HL-60/S4 treated with phorbol 12-myristate 13-acetate at 8.2 ng/mL for 4 days and 3 days (cell line): ENCODE results near the gene KCNAB1.

Experiments
- in situ Hi-C: fragments of 300-500 bp; cut with MboI; formaldehyde crosslinking; loops from 2 replicates; pipeline ENCODE4 v1.15.0; 2022; ENCODE audit warnings: low sequenced_read_pairs

The KCNAB1 gene

DNA sequence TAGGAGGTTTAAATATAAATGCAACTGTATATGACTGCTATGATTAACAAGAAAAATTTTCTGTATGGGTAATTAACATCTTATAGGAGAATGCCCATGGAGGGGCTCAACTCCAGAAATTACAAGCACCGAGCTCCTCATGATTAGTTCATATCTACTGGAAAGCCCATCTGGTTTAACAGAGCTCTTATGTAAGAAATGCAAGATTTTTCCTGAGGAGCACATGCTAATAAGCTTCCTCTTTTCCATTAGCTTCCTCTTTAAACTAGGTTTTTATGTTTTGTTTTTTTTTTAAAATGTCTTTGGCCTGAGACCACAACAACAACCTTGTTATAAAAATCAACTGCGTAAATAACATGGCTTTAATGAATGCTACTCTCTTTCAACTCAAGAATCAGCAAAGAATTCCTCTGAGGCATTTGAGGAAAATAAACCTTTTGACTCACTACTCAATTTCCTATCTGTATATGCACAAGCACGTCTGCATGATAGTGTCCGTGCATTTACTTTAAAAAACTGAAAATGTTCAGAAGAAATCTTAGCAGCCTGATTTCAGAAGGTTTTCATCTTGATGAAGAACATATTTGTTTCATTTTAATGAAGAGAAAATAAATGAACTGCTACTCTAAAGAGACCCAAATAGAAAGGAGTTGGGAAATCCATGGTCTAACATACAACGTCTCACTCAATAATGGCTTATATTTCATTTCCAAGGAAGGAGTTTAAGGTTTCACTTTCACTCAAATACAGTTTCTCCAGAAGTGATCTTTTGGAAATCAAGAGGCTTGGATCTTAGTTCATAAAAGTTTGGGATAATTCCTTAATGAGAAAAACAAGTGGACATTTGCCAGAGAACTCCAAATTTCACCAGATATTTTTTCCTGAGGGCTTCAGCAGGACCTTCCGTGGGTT is 180.8 kb downstream of the KCNAB1 start:
- in situ Hi-C loops, result no loop called here

GRCh38 chr3:156303001-156303707 is 182.8 kb downstream of the KCNAB1 start:
- in situ Hi-C loops, result no loop called here

DNA sequence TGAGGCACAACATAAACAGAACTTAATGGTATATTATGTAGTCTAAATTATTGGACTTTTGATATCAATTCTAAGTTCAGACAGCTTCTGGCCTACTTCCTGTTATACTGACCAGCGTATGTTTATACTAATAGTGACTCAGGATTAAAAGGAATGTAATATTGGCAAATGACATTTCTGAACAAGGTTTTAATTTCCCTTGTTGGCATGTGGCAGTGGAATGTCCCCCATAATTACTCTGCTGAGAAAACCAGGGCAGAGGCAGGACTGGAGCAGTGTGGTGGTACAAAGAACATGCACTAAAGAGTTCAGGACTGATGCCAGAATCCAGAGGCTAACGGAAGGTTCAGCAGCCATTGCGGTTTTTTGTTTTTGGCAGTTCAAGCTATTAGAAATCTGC is 184.0 kb downstream of the KCNAB1 start:
- in situ Hi-C loops, result no loop called here

DNA sequence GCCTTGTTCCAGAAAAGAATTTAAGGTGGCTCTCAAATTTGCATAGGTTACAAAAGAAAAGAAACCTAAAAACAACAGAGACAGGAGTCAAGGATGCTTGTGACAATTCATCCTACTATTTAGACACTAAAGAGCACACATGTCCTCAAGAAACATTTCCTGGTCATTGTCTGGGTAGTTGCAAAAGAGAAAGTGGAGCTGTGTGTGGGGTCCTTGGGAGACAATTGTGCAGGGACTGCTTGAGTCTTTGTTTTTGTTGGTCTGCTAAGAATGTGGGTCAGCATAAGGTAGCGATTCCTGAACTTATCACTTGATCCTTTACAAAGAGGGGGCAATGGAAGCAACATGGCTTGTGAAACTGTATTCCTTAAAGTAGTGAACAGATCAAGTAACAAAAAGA is 185.3 kb downstream of the KCNAB1 start:
- in situ Hi-C loops, result no loop called here

DNA sequence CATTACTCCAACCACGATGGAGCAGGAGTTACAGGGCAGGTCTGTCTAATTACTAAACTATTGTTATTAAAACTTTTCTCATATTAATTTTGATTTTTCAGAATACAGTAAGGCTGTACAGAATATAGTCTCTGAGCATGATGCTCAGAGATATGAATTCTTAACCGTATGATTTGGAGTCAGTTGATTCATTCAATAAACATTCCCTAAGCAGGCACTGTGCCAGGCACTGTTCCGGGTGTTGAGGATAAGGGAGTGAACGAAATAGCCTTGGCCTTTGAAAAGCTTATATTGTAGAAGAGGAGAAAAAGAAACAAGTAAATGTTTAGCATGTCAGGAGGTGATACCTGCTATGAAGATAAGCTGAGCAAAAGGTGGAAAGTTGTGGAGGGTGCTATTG is 187.3 kb downstream of the KCNAB1 start:
- in situ Hi-C loops, result no loop called here

DNA sequence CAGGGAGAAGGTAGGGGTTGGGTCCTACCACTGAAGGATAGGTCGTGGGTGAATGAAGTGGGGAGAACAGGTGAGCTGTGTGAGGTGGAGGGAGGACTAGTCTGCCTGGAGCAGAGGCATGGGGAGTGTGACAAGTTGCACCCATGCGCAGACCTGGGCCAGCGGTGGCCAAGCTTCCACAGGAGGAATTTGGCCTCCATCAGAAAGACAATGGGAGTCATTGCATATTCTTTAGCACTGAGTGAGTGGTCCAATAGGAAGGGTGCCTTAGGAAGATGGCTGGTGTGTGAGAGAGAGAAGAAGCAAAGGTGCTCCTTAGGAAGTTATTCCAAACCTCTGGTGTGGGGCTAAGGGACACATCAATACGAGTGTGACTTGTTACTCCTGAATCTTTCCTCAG is 191.1 kb downstream of the KCNAB1 start:
- in situ Hi-C loops, result no loop called here

- in situ Hi-C loops, result no loop called here
These were observed 191.6 kb downstream of the KCNAB1 start for GRCh38 chr3:156311930-156312329.

DNA sequence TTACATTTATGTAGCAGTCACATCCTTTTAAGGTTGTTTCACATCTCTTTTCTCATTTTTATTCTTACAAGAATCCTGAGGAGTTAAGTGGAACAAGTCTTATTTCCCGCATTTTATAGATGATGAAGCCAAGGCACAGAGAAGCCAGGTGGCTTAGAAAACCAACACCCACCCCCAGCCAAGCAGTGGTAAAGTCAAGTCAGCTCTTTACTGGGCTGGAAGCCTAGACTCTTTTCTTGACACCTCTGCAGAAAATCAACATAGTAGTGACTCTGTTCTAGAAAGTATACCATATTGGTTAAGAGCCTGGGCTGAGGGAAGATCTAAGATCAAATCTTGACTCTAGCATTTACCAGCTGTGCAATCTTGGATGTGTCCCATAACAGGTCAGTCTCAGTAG is 195.7 kb downstream of the KCNAB1 start:
- in situ Hi-C loops, result no loop called here

DNA sequence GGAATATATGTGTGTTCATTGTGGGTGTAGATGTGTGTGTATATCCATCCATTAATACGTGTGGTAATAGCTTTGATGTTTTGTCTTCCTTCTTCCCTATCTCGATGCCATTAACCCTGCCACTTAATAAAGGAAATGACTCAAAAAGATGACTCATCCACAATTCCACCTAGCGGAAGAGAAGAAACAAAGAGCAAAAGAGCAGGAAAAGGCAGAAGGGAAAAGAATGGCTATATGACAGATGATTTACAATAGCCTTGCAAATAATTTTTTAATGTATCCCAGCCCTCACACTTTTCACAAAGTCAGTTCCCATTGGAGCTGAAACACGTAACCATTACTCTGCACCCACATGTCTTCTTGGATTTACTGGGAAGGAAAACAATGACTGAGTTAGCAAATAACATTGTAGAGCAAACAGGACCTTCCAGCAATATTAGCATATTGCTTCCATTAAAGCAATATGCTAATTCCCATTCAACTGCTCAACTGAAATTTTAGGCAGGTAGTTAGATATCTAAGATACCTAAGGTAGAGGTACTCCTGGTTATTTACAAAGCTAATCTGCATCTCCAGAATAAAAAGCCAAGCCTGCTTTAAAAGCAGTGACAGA is 197.2 kb downstream of the KCNAB1 start:
- in situ Hi-C loops, result no loop called here

GRCh38 chr3:156321945-156322344 is 201.6 kb downstream of the KCNAB1 start:
- in situ Hi-C loops, result no loop called here

GRCh38 chr3:156323466-156323865 is 203.1 kb downstream of the KCNAB1 start:
- in situ Hi-C loops, result no loop called here

DNA sequence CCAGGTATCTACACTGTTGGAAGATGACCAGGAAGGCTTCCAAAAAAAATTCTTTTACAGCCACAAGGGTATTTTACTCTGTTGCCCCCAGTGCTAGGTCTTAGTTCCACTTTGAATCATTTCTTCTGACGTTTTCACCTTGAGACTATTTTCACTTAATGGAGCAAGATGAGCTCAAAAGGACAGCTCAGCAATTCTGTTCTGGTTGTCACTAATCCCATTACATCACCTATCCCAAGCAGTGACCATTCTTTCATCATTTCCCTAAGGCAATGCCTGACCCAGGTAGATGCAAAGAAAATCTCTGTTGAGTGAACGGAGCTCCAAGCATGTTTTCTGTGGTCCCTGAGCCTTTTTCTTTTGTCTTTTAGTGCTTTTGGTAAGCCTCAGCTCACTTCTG is 210.0 kb downstream of the KCNAB1 start:
- in situ Hi-C loops, result no loop called here

- in situ Hi-C loops, result no loop called here
These were observed 211.9 kb downstream of the KCNAB1 start for GRCh38 chr3:156332304-156332703.

DNA sequence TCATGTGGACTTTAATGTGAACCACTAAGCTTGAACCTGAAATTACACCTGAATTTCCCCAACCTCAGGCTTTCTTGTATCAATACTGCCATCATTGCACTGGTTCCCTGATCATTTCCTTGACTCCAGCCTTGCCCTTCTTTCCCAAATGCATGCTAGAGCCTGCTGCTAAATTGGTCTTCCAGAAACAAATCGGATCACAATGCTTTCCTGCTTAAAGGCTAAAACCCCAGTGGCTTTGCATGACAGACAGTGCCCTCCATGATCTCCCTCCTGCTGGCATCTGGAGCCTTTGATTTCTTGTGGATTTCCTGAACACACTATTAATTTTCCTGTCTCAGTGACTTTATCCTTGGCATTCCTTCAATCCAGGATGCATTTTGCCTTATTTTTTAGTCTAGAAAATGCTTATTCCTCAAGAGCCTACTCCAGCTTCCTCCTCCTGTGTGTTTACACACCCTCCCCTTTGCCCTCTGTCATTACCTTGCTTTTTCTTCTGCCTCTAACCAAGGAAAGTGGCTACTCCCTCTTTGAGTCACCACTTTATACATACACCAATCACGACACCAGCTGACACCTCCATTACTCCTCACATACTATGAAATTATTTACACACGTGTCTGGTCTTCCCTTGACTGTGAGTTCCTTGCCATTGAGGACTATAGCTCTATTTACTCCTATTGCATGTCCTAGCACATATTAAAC is 214.6 kb downstream of the KCNAB1 start:
- in situ Hi-C loops, result no loop called here

GRCh38 chr3:156339491-156339890 is 219.1 kb downstream of the KCNAB1 start:
- in situ Hi-C loops, result no loop called here

GRCh38 chr3:156341332-156341731 is 221.0 kb downstream of the KCNAB1 start:
- in situ Hi-C loops, result no loop called here

GRCh38 chr3:156341831-156342416 is 221.5 kb downstream of the KCNAB1 start:
- in situ Hi-C loops, result no loop called here

DNA sequence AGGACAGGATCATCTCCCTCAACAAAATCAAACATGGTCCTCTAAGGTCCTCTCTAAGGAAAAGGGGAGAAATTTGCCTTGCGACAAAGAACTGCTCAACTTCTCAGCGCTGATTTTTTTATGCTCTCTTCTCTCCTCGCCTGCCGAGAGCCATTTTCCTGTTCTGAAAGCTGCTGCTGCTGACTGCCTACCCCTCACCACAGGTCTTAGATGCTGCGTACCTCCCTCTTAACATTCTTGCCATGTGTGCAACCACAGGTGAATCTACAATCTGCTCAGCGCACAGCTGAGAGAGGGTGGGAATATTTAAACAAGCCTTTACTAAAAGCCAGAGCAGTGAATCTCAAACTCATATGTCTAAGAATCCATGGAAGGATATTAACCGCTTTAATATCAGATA is 223.8 kb downstream of the KCNAB1 start:
- in situ Hi-C loops, result no loop called here

DNA sequence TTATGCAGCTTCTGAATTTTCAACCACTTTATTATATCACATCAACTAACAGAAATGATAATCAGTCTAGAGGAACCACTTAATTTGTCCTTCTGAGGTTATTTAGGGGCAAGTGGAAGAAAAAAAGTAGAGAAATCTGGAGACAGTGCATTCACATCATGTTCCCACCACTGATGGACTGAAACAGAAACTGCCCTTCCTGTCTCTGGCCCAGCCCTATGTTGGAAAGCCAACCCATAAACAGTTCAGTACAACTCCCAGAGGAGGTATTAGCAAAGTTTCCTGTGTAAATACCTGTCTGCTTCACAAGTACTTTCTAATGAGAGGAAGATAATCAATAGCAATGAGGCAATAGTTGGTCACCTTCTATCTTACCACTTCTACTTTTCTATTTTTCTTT is 228.7 kb downstream of the KCNAB1 start:
- in situ Hi-C loops, result no loop called here

GRCh38 chr3:156349978-156350377 is 229.6 kb downstream of the KCNAB1 start:
- in situ Hi-C loops, result no loop called here

- in situ Hi-C loops, result no loop called here
These were observed 230.4 kb downstream of the KCNAB1 start for GRCh38 chr3:156350781-156351180.
